Osteoblast (primary cell): ENCODE data around the gene TMEM130. TPM values are rescaled to one million over a fixed set of nuclear protein-coding genes. Genes with fewer than 3 reads are reported as not detected.

ENCODE experiments used
- DNase-seq: peaks from one replicate; pipeline ENCODE4 v3.0.0; 2011; ENCODE audit warnings: low spot score, mixed read lengths; ENCODE audit not compliant: insufficient read length; ENCODE audit errors: missing footprints
- H2AFZ ChIP-seq: 2 replicates; pipeline ENCODE4 v1.6.0; 2011; ENCODE audit warnings: mild to moderate bottlenecking, low read length
- H3K27ac ChIP-seq: 2 replicates; pipeline ENCODE4 v1.5.1; 2011; ENCODE audit warnings: mild to moderate bottlenecking, low read depth, low read length, moderate library complexity
- H3K27me3 ChIP-seq: 2 replicates; pipeline ENCODE4 v1.6.0; 2012; ENCODE audit warnings: mild to moderate bottlenecking, control low read depth, inconsistent platforms, low read length, moderate library complexity; ENCODE audit not compliant: insufficient read depth
- H3K36me3 ChIP-seq: 2 replicates; pipeline ENCODE4 v1.5.1; 2011; ENCODE audit warnings: mild to moderate bottlenecking, low read length, control low read depth, moderate library complexity; ENCODE audit not compliant: insufficient read depth
- H3K4me1 ChIP-seq: 2 replicates; pipeline ENCODE4 v1.5.1; 2011; ENCODE audit warnings: mild to moderate bottlenecking, low read length, control low read depth, moderate library complexity; ENCODE audit not compliant: insufficient read depth
- H3K4me2 ChIP-seq: 2 replicates; pipeline ENCODE4 v1.6.0; 2011; ENCODE audit warnings: mild to moderate bottlenecking, low read length; ENCODE audit not compliant: insufficient read depth
- H3K4me3 ChIP-seq: fragments of 200-600 bp; sonication (generic); 3 replicates; pipeline ENCODE4 v1.5.1; 2012; ENCODE audit warnings: mild to moderate bottlenecking, low read length, inconsistent platforms; ENCODE audit not compliant: insufficient read depth
- H3K79me2 ChIP-seq: 2 replicates; pipeline ENCODE4 v1.6.0; 2012; ENCODE audit warnings: mild to moderate bottlenecking, low read length, control low read depth, inconsistent platforms; ENCODE audit not compliant: insufficient read depth
- H3K9me3 ChIP-seq: 2 replicates; pipeline ENCODE4 v1.5.1; 2011; ENCODE audit warnings: low read depth, low read length, control low read depth
- H4K20me1 ChIP-seq: 2 replicates; pipeline ENCODE4 v1.6.0; 2012; ENCODE audit warnings: mild to moderate bottlenecking, low read length, control low read depth; ENCODE audit not compliant: insufficient read depth
- CTCF ChIP-seq: IDR thresholded peaks from 2 replicates; pipeline ENCODE4 v1.5.1; 2011; ENCODE audit warnings: mild to moderate bottlenecking, low read depth, low read length, moderate library complexity; ENCODE audit errors: extremely low read depth
- total RNA-seq: library from RNA; depleted of rRNA; stranded (reverse); fragments of >200 nt; gene quantifications from 2 replicates; pipeline ENCODE4 v1.2.3, GENCODE V29; 2012

The TMEM130 gene
- total RNA-seq, 1 donor = 1.1 TPM

- Histone ChIP-seq H4K20me1 (no peaks in the 10 kb centered on the region), H3K4me1 (peaks cover 10% of the 10 kb centered on the region), H3K4me3 (no peak overlapping the region), H2AFZ (no peak overlapping the region), H3K4me2 (no peak overlapping the region), H3K27ac (no peak overlapping the region), H3K9me3 (no peaks in the 10 kb centered on the region), H3K79me2 (no peaks in the 10 kb centered on the region), H3K36me3 (no peaks in the 10 kb centered on the region), H3K27me3 (peaks cover 9% of the 10 kb centered on the region)
- DNase-seq = no peak
- TF ChIP-seq CTCF = no peak
These were observed 7.6 kb downstream of the TMEM130 start for GRCh38 chr7:98862203-98862602.

- Histone ChIP-seq H3K4me3 (no peak overlapping the region), H3K79me2 (no peaks in the 10 kb centered on the region), H4K20me1 (no peaks in the 10 kb centered on the region), H3K36me3 (no peaks in the 10 kb centered on the region), H3K27ac (no peak overlapping the region), H3K9me3 (no peaks in the 10 kb centered on the region), H2AFZ (no peak overlapping the region), H3K4me1 (peaks cover 4% of the 10 kb centered on the region), H3K27me3 (peaks cover 9% of the 10 kb centered on the region), H3K4me2 (no peak overlapping the region)
- DNase-seq = no peak
- TF ChIP-seq CTCF = no peak
These were observed 9.7 kb downstream of the TMEM130 start for GRCh38 chr7:98860071-98860470.

- Histone ChIP-seq H3K4me2 (no peak overlapping the region), H3K4me1 (peaks cover 18% of the 10 kb centered on the region), H3K4me3 (no peak overlapping the region), H3K9me3 (no peaks in the 10 kb centered on the region), H4K20me1 (no peaks in the 10 kb centered on the region), H3K27ac (no peak overlapping the region), H3K36me3 (no peaks in the 10 kb centered on the region), H3K27me3 (peaks cover 6% of the 10 kb centered on the region), H2AFZ (no peak overlapping the region), H3K79me2 (no peaks in the 10 kb centered on the region)
- no peak for TF ChIP-seq CTCF
- DNase-seq = no peak
These were observed 14.0 kb downstream of the TMEM130 start for GRCh38 chr7:98855610-98856422.

GRCh38 chr7:98852826-98853225 lies 17.0 kb downstream of the TMEM130 start:
- Histone ChIP-seq H3K4me3 (no peak overlapping the region), H3K27me3 (no peaks in the 10 kb centered on the region), H3K9me3 (peaks cover 7% of the 10 kb centered on the region), H3K36me3 (no peaks in the 10 kb centered on the region), H3K4me2 (no peak overlapping the region), H3K27ac (no peak overlapping the region), H2AFZ (no peak overlapping the region), H3K4me1 (peaks cover 18% of the 10 kb centered on the region), H3K79me2 (no peaks in the 10 kb centered on the region), H4K20me1 (no peaks in the 10 kb centered on the region)
- DNase-seq = no peak
- TF ChIP-seq CTCF = no peak
